K562 (cell line): ENCODE results near the gene GLMN. TPM values are rescaled to one million over a fixed set of nuclear protein-coding genes. Genes with fewer than 3 reads are reported as not detected.

Source experiments
- CAMTA2 ChIP-seq: fragments of 250-450 bp; sonication (Bioruptor Pico); conservative IDR thresholded peaks from 2 replicates; pipeline ENCODE4 v1.5.1; 2022
- CBX5 ChIP-seq: IDR thresholded peaks from 2 replicates; pipeline ENCODE4 v1.6.1; 2014; ENCODE audit warnings: low read depth, borderline replicate concordance
- ESRRA ChIP-seq: fragments of 450-650 bp; IDR thresholded peaks from 2 replicates; pipeline ENCODE4 v1.6.1; 2014; ENCODE audit warnings: low read depth, mild to moderate bottlenecking, moderate library complexity, borderline replicate concordance
- ETS1 ChIP-seq: conservative IDR thresholded peaks from 2 replicates; pipeline ENCODE4 v1.6.1; 2011; ENCODE audit warnings: low read depth, mild to moderate bottlenecking, low read length; ENCODE audit not compliant: control insufficient read depth
- EWSR1 ChIP-seq: fragments of 450-650 bp; IDR thresholded peaks from 2 replicates; pipeline ENCODE4 v1.6.1; 2018; ENCODE audit warnings: borderline replicate concordance, mild to moderate bottlenecking, low read depth, moderate library complexity; ENCODE audit not compliant: partially characterized antibody
- GTF2E2 ChIP-seq: fragments of 200-800 bp; sonication (Bioruptor generic); IDR thresholded peaks from 2 replicates; pipeline ENCODE4 v1.6.1; 2016; ENCODE audit warnings: missing genetic modification characterization, missing compliant biosample characterization
- L3MBTL2 ChIP-seq: fragments of 450-650 bp; IDR thresholded peaks from 2 replicates; pipeline ENCODE4 v1.6.1; 2016; ENCODE audit warnings: mild to moderate bottlenecking, moderate library complexity
- MXI1 ChIP-seq: IDR thresholded peaks from 2 replicates; pipeline ENCODE4 v1.6.1; 2011; ENCODE audit warnings: low read depth, mild to moderate bottlenecking, improper control_type of control experiment, low read length
- NKRF ChIP-seq: fragments of 450-650 bp; IDR thresholded peaks from 2 replicates; pipeline ENCODE4 v1.6.1; 2016; ENCODE audit warnings: borderline replicate concordance
- NR0B1 ChIP-seq: fragments of 450-650 bp; IDR thresholded peaks from one replicate; pipeline ENCODE4 v1.6.1; 2018; ENCODE audit warnings: mild to moderate bottlenecking, moderate library complexity; ENCODE audit not compliant: partially characterized antibody
- POLR2AphosphoS5 ChIP-seq: IDR thresholded peaks from 2 replicates; pipeline ENCODE4 v1.6.1; 2011; ENCODE audit warnings: mild to moderate bottlenecking, low read depth, low read length, moderate library complexity; ENCODE audit not compliant: control insufficient read depth, insufficient read depth
- PRPF4 ChIP-seq: fragments of 200-400 bp; formaldehyde crosslinking; IDR thresholded peaks from one replicate; pipeline ENCODE4 v1.6.1; 2017; ENCODE audit warnings: low read length, low read depth, mild to moderate bottlenecking; ENCODE audit not compliant: insufficient read depth, poor library complexity, severe bottlenecking
- SAFB2 ChIP-seq: fragments of 200-400 bp; formaldehyde crosslinking; IDR thresholded peaks from 2 replicates; pipeline ENCODE4 v1.6.1; 2018; ENCODE audit warnings: borderline replicate concordance, low read length, low read depth, moderate library complexity; ENCODE audit not compliant: severe bottlenecking
- SLC30A9 ChIP-seq: fragments of 250-450 bp; sonication (Bioruptor Pico); IDR thresholded peaks from 2 replicates; pipeline ENCODE4 v1.8.0; 2022; ENCODE audit warnings: mild to moderate bottlenecking, moderate library complexity
- TARDBP ChIP-seq: fragments of 450-650 bp; IDR thresholded peaks from 2 replicates; pipeline ENCODE4 v1.6.1; 2016
- TBL1XR1 ChIP-seq, 2 experiments: IDR thresholded peaks; 2 replicates each; pipeline ENCODE4 v1.6.1; 2012; ENCODE audit warnings: improper control_type of control experiment in 2 of 2, low read length in 2 of 2, mild to moderate bottlenecking in 1 of 2
- VEZF1 ChIP-seq: fragments of 200-800 bp; sonication (Bioruptor generic); IDR thresholded peaks from 2 replicates; pipeline ENCODE4 v1.6.1; 2017; ENCODE audit warnings: missing genetic modification characterization, missing compliant biosample characterization
- XRCC3 ChIP-seq: fragments of 450-650 bp; IDR thresholded peaks from 2 replicates; pipeline ENCODE4 v1.6.1; 2017; ENCODE audit warnings: mild to moderate bottlenecking, moderate library complexity
- YBX1 ChIP-seq: fragments of 450-650 bp; IDR thresholded peaks from 2 replicates; pipeline ENCODE4 v1.7.1; 2016; ENCODE audit warnings: mild to moderate bottlenecking
- ZNF263 ChIP-seq: sonication (generic); formaldehyde crosslinking; IDR thresholded peaks from 2 replicates; pipeline ENCODE4 v1.8.0; 2022; ENCODE audit warnings: mild to moderate bottlenecking, missing genetic modification reagents, borderline replicate concordance
- ZNF57 ChIP-seq: fragments of 450-650 bp; formaldehyde crosslinking; IDR thresholded peaks from 2 replicates; pipeline ENCODE4 v1.4.0; 2020; ENCODE audit warnings: mild to moderate bottlenecking, moderate library complexity
- ZNF668 ChIP-seq: fragments of 250-450 bp; sonication (Bioruptor Pico); IDR thresholded peaks from 2 replicates; pipeline ENCODE4 v1.8.0; 2022; ENCODE audit warnings: mild to moderate bottlenecking, inconsistent platforms
- polyA plus RNA-seq, 8 experiments: library from polyadenylated mRNA; depleted of rRNA in 4 of 8; stranded (reverse) in 5 of 8; unstranded in 3 of 8; fragments of >200 nt; fragmentation: Nextera tagmentation in 2 of 8; fragmentation: Illumina TruSeq in 1 of 8; extraction: Ambion mirVana in 2 of 8; extraction: Trizol in 1 of 8; gene quantifications; 2 replicates each; pipeline versions ENCODE4 v1.2.1 to v1.2.3, GENCODE V29; 2011 to 2014; ENCODE audit warnings: inconsistent platforms in 1 of 8, missing spikeins in 1 of 8
- total RNA-seq, 7 experiments: library from RNA; depleted of rRNA in 6 of 7; stranded (reverse); fragments of >200 nt in 6 of 7; fragmentation: Illumina TruSeq in 2 of 7; extraction: Trizol in 2 of 7; gene quantifications; 2 replicates each; pipeline versions ENCODE4 v1.2.1 to v1.2.3, GENCODE V29; 2011 to 2021; ENCODE audit warnings: low replicate concordance in 1 of 7

GLMN gene
- total and polyA plus RNA-seq, 9 of the 15 experiments (the other 6 are each of a cell fraction or from before 2014, with no cell fraction given) = 13.0 to 24.8 (median 19.0) TPM

- no peak for TF ChIP-seq SAFB2
- no peak for TF ChIP-seq CAMTA2 (CRISPR knock-in tag)
- TF ChIP-seq SLC30A9 (CRISPR knock-in tag) = no peak
- TF ChIP-seq VEZF1 (CRISPR knock-in tag) = peak; percentile 72
- no peak for TF ChIP-seq CBX5
- no peak for TF ChIP-seq TBL1XR1 (IDR thresholded peaks at IDR 0.05; ENCODE audit: low read length in 2 of 2)
- peak; percentile 62; the same call in 1 of the 2 replicates for TF ChIP-seq GTF2E2 (tag)
- no peak for TF ChIP-seq MXI1
- no peak; the same call in 1 of the 2 replicates for TF ChIP-seq ZNF57 (CRISPR knock-in tag)
- no peak for TF ChIP-seq XRCC3
- TF ChIP-seq ETS1 = 0 out of 2 replicates have a peak, but pooled peaks have one; percentile 71
- peak; percentile 82; the same call in 1 of the 2 replicates for TF ChIP-seq NKRF
- TF ChIP-seq TARDBP = no peak; the same call in 1 of the 2 replicates
- TF ChIP-seq POLR2AphosphoS5 = peak; percentile 85
- no peak for TF ChIP-seq ESRRA
- TF ChIP-seq ZNF263 (CRISPR knock-in tag) = peak; percentile 37; the same call in 1 of the 2 replicates
- peak; percentile 88 for TF ChIP-seq L3MBTL2
- TF ChIP-seq ZNF668 (CRISPR knock-in tag) = no peak
- no peak for TF ChIP-seq EWSR1
- TF ChIP-seq YBX1 = no peak
- no peak for TF ChIP-seq NR0B1
- TF ChIP-seq PRPF4 = peak; percentile 36
Observed at GRCh38 chr1:92298573-92299476, at the start of gene GLMN, which contains the start of gene RPAP2 (continued).
